Body of pancreas (tissue), 4 donors: ENCODE measurements around the gene POTEG. TPM values are rescaled to one million over a fixed set of nuclear protein-coding genes. Genes with fewer than 3 reads are reported as not detected.
"Not testable (repeated sequence)": the region's sequence is repeated elsewhere in the genome, so short reads cannot be mapped to it uniquely, and the experiment has no call there.

Experiments
- ATAC-seq: fragments of 150-250 bp; one replicate; pipeline ENCODE4 v1.9.1; 2016
- DNase-seq, 4 donors: peaks; one replicate each; pipeline ENCODE4 v3.0.0-alpha.2; 2019
- H3K27ac ChIP-seq, 4 donors: fragments of 200-600 bp; sonication (generic); 1 replicate in 3 of 4; 2 replicates in 1 of 4; pipeline versions ENCODE4 v1.5.1 to v1.6.1; 2016 to 2019; ENCODE audit warnings: mild to moderate bottlenecking in 1 of 4, mixed read lengths in 1 of 4, moderate library complexity in 1 of 4
- H3K27me3 ChIP-seq, 2 donors: fragments of 200-600 bp; sonication (generic); one replicate each; pipeline ENCODE4 v1.6.0; 2016; ENCODE audit warnings: mild to moderate bottlenecking in 1 of 2
- H3K36me3 ChIP-seq, 2 donors: fragments of 200-600 bp; sonication (generic); replicated peaks in 1 of 2; 2 replicates each; pipeline ENCODE4 v1.5.1; 2016; ENCODE audit warnings: low read depth in 2 of 2; ENCODE audit not compliant: insufficient read depth in 1 of 2
- H3K4me1 ChIP-seq: fragments of 200-600 bp; sonication (generic); one replicate; pipeline ENCODE4 v1.6.0; 2016
- H3K4me3 ChIP-seq, 2 donors: fragments of 200-600 bp; sonication (generic); 1 replicate in 1 of 2; 2 replicates in 1 of 2; pipeline ENCODE4 v1.5.1; 2016 to 2019
- H3K9me3 ChIP-seq, 3 donors: fragments of 200-600 bp; sonication (generic); 1 replicate in 2 of 3; 2 replicates in 1 of 3; pipeline ENCODE4 v1.5.1; 2016
- WGBS, 2 donors: methylation state at CpG; one replicate each; pipeline ENCODE4 v1.1.5; 2017; 5-methylcytosine and 5-hydroxymethylcytosine counted together
- intact Hi-C: fragments of 100-400 bp; cut with DNase I; formaldehyde crosslinking; loops from one replicate; pipeline ENCODE4 v1.15.1; 2023
- total RNA-seq, 2 donors: library from RNA; depleted of rRNA; stranded (reverse); fragments of >200 nt; gene quantifications; one replicate each; pipeline ENCODE4 v1.1.0, GENCODE V29; 2016

The POTEG gene
- not detected for total RNA-seq

DNA sequence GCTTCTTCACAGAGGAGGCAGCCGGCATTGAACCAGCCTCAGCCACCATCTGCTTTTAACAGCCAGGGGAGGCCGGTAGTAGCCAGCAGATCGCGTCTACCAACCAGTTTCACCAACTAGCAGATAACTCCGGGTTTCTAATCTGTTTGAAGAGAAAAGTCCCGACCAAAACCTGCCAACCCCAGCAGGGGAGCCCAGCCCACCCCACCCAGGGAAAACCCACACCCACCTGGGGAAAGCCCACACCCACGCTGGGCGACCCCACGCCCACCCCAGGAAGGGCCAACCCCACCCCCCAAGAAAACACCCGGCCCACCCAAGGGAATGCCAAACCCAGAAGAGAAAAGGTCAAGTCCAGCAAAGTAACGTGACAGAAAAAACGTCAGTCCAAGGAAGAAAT, at the start of gene POTEG:
Gene POTEG, minus strand, starts transcription at position 101 of the 400 bp plus-strand sequence. Its CDS starts 52 bp downstream, at position 49.
- H3K4me3 ChIP-seq, H3K36me3 ChIP-seq, DNase-seq, ATAC-seq, H3K27ac ChIP-seq, H3K27me3 ChIP-seq, intact Hi-C loops, H3K9me3 ChIP-seq, H3K4me1 ChIP-seq: not testable (repeated sequence)
- WGBS, 2 donors: 17% methylated on average over 1 of the region's 12 CpGs; no CpG with 5 or more reads in 1 of the 2 donors

DNA sequence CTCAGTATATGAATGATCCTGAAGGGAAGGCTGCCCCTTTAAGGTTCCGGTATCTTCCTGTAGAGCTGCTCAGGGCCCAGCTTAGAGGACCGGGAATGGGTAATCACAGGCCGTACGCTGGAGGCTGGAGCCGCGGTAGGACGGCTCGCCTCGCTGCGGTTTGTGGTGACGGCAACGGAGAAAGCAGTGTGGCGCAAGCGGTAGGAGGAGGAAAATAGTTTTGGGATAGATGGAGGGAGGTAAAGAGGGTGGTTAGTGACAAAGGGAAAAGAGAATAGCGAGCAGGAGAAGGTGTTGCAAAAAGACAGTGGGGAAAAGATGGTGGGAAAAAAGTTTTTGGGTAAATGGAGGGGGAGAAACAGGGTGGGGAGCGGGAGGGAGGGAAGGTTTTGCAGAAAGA, 48.0 kb upstream of the POTEG start:
- H3K4me3 ChIP-seq, DNase-seq, H3K27me3 ChIP-seq, H3K36me3 ChIP-seq, intact Hi-C loops, H3K9me3 ChIP-seq, ATAC-seq, H3K27ac ChIP-seq, H3K4me1 ChIP-seq: not testable (repeated sequence)
- 84 to 88% methylated on average over 10 to 14 of the region's 16 CpGs for WGBS, 2 donors

DNA sequence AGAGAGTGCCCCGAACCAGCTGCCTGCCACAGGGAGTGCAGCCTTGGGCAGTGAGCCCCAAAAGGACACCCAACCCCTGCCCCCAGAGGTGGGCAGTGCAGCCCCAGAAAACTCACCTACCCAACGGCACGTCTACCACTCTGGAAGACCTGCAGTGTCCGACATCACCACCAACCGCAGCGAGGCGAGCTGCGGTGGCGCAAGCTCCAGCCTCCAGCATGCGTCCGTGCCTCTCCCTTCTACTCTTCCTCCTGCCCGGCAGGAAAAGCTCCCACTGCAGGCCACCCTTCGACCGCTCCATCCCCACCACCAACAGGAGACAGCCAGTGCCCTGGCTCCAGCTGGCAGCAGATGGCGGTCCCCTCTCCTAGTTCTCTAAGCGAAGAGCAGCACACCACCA, 47.3 kb upstream of the POTEG start:
- DNase-seq, H3K27me3 ChIP-seq, ATAC-seq, H3K4me3 ChIP-seq, H3K9me3 ChIP-seq, H3K36me3 ChIP-seq, intact Hi-C loops, H3K4me1 ChIP-seq, H3K27ac ChIP-seq: not testable (repeated sequence)
- WGBS, 2 donors: no CpG with 5 or more reads among the region's 16 CpGs

DNA sequence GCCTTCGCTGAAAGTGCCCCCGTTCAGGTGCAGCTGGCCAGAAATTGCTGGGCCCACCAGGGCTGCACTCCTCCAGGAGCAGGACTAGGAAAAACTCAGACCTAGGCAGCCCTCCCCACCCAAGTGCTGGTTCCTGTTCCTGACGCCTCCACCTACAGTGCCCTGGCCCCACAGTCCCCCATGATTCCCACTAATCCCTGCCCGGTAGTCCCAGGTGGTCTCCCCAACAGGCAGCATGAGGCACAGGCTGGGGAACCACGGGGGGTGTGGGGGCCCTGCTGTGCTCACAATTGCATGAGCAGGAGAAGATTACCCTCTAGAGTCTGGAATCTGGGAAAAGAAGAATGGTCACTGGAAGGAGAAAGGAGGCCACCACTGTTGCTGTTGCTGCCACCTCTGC, 46.4 kb upstream of the POTEG start:
- H3K4me1 ChIP-seq, H3K36me3 ChIP-seq, DNase-seq, ATAC-seq, intact Hi-C loops, H3K9me3 ChIP-seq, H3K27me3 ChIP-seq, H3K4me3 ChIP-seq, H3K27ac ChIP-seq: not testable (repeated sequence)
- no CpG with 5 or more reads among the region's 5 CpGs for WGBS, 2 donors

DNA sequence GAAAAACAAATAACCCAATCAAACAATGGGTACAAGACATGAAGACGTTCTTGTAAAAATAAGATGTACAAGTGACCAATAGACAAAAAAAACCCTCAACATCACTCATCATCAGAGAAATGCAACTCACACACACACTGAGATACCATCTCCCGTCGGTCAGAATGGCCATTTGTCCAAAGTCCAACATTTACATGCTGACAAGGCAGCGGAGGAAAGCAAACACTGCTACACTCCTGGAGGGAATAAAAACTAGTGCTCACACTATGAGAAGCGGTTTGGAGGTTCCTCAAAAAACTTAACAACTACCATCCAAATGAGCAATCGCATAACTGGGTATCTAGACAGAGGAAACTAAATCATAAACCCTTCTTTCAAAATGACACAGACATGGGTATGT, 11.6 kb upstream of the POTEG start:
- ATAC-seq, H3K9me3 ChIP-seq, H3K4me1 ChIP-seq, H3K27me3 ChIP-seq, intact Hi-C loops, H3K36me3 ChIP-seq, H3K4me3 ChIP-seq, H3K27ac ChIP-seq, DNase-seq: not testable (repeated sequence)
- 27 to 38% methylated on average over 6 of the region's 6 CpGs for WGBS, 2 donors

DNA sequence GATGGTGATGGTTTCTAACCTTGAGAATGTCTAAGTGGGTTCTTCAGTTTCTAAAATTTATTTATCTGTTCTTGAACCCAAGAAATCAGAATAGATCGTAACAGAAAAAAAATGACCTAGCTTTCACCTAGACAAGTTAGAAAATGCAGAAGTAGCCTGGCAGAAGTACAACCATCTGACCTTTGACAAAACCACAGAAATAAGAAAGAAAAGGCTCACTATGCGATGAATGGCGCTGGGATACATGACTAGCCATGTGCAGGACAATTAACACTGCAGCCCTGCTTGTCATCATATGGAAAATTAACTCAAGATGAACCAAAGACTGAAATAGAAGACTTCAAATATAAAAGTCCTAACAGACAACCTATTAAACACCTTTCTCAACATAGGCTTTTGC, 5.7 kb upstream of the POTEG start:
- H3K4me3 ChIP-seq, H3K4me1 ChIP-seq, intact Hi-C loops, H3K27me3 ChIP-seq, H3K9me3 ChIP-seq, H3K36me3 ChIP-seq, ATAC-seq, DNase-seq, H3K27ac ChIP-seq: not testable (repeated sequence)
- WGBS, 2 donors: 53% methylated on average over 2 of the region's 3 CpGs; no CpG with 5 or more reads in 1 of the 2 donors

DNA sequence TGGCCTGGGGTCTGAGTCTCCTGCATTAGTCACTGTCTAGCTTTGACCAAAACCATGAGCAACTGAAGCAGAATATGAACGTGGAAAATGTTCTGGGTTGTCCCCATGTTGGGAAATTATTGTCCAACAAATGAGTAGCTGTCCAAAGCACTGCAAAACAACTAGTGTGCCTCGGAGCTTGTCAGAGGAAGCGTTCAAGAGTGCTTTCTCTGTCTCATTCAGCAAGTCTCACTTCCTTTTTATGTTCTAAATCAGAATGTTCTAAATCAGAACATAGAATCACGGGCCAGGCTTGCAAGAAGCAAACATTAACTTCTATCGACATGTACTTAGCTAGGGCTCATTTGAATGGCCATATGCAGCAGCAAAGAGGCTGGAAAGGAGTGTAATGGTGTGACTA, 5.1 kb upstream of the POTEG start:
- H3K9me3 ChIP-seq, intact Hi-C loops, H3K4me1 ChIP-seq, H3K27ac ChIP-seq, H3K27me3 ChIP-seq, H3K4me3 ChIP-seq, DNase-seq, ATAC-seq, H3K36me3 ChIP-seq: not testable (repeated sequence)
- WGBS, 2 donors: 0 to 11% methylated on average over 1 to 3 of the region's 5 CpGs

DNA sequence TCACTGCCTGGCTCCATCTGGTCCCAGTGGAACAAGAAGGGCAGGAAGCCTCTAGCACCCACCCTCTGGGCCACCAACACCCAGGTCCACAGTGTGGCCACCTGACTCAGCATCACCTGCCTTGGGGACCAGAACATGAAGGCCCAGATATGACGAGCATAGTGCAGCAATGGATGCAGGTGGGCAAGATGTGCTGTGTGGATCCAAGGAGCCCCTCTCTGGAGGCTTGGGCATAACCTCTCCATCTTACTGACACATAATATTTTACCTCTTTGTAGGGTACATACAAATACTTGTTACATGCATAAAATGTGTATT, 2.9 kb upstream of the POTEG start:
- H3K27me3 ChIP-seq, H3K4me1 ChIP-seq, DNase-seq, ATAC-seq, H3K9me3 ChIP-seq, H3K36me3 ChIP-seq, H3K27ac ChIP-seq, intact Hi-C loops, H3K4me3 ChIP-seq: not testable (repeated sequence)
- 33% methylated on average over 1 of the region's 1 CpG; no CpG with 5 or more reads in 1 of the 2 donors for WGBS, 2 donors

DNA sequence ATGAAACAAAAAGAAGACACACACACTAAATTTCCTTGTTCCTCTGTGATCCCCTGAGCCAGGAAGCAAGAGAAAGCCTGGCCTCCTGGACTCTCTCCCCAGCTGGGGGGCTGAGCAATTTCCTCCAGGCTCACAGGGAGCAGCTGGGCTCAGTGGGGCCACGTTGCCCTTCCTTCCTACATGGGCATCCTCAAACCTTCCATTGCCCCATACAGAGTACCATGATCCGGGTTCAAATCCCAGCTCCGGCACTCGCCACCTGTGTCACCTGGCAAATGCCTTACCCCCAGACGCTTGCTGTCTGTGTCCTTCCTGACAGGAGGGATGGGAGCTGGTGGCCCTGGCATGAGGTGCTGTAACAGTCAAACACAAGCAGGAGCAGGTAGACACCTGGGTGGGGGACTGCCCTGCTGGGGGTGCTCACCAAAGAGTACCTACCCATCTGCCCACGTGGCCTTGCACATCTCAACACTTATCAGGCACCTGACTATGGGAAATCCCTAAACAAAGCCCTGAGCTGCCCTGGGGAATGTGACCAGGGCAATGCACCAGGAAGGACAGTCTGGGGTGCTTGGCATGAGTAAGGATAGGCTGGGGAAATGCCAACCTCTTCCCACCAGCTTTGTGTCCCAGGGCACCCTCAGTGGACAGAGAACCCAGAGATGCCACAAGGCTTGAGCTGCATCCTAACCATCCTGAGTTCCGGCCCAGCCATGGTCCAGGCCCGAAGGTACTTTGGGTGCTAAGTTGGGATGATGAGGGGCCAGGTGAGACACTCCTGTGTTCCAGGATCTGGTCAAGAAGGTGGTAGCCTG, 2.4 kb upstream of the POTEG start:
- H3K27ac ChIP-seq, ATAC-seq, H3K27me3 ChIP-seq, H3K4me1 ChIP-seq, H3K4me3 ChIP-seq, intact Hi-C loops, H3K36me3 ChIP-seq, H3K9me3 ChIP-seq, DNase-seq: not testable (repeated sequence)
- 39% methylated on average over 3 of the region's 8 CpGs; no CpG with 5 or more reads in 1 of the 2 donors for WGBS, 2 donors

DNA sequence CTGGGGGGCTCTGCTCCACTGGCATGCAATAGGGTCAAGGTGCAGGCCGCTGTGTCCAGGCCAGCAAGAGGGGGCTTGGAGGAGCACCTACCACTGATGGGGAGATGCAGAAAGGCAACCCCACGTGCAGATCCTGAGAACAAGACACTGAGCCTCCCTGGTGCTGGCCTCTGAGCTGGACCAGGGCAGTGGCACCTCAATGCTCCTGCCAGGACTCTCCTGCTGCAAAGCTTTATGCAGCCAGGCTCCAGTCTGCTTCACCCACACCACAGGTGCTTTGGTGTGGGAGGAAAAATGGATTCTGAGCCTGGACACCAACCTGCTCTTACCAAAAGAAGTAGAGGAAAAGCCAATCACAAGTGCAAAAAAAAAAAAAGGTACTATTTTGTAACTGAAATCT, 1.7 kb upstream of the POTEG start:
- H3K36me3 ChIP-seq, H3K4me1 ChIP-seq, intact Hi-C loops, H3K27me3 ChIP-seq, DNase-seq, ATAC-seq, H3K27ac ChIP-seq, H3K4me3 ChIP-seq, H3K9me3 ChIP-seq: not testable (repeated sequence)
- WGBS, 2 donors: no CpG with 5 or more reads among the region's 2 CpGs

DNA sequence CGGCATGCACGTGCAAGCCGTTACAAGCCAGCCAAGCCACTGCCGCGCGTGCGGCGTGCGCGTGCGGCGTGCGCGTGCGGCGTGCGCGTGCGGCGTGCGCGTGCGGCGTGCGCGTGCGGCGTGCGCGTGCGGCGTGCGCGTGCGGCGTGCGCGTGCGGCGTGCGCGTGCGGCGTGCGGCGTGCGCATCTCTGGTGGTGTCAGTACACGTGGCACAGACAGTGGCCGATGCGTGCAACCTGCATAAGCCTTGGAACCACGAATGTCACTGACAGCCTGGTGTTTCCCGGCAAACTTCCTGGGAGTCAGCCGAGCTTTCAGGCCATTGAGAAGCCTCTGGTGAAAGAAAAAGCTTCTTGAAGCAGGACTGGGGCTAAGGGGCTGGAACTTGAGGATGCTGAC, 750 bp upstream of the POTEG start:
- H3K36me3 ChIP-seq, H3K4me1 ChIP-seq, H3K27ac ChIP-seq, H3K4me3 ChIP-seq, DNase-seq, H3K27me3 ChIP-seq, H3K9me3 ChIP-seq, intact Hi-C loops, ATAC-seq: not testable (repeated sequence)
- WGBS, 2 donors: 85 to 89% methylated on average over 46 to 50 of the region's 53 CpGs

DNA sequence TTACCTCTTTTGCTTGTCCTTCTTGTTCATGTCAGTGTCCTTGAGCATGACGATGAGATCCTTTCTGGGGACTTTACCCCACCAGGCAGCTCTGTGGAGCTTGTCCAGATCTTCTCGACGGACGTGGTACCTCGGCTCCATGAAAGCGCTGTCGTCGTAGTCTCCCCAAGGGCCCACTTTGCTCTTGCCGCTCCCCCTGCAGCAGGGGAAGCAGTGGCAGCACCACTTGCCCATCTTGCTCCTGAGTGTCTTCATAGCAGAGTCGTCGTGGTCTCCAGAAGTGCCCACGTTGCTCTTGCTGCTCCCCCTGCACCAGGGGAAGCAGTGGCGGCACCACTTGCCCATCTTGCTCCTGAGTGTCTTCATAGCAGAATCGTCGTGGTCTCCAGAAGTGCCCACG, 376 bp downstream of the POTEG start:
- H3K4me3 ChIP-seq, H3K27me3 ChIP-seq, H3K36me3 ChIP-seq, DNase-seq, intact Hi-C loops, H3K27ac ChIP-seq, H3K4me1 ChIP-seq, ATAC-seq, H3K9me3 ChIP-seq: not testable (repeated sequence)
- WGBS, 2 donors: 61% methylated on average over 7 of the region's 16 CpGs; no CpG with 5 or more reads in 1 of the 2 donors
